Measurements from ENCODE around the gene SERHL2.
"Not testable (repeated sequence)": the region's sequence is repeated elsewhere in the genome, so short reads cannot be mapped to it uniquely, and the experiment has no call there.

DNA sequence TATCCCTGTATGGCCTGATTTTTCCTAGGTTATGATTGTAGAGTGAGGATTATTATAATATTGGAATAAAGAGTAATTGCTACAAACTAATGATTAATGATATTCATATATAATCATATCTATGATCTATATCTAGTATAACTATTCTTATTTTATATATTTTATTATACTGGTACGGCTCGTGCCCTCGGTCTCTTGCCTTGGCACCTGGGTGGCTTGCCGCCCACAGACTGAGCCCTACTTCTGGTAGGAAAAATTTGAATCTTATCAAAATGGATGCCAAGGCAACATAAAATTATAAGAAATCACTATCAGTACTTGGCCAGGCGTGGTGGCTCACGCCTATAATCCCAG, 1.5 kb upstream of the SERHL2 start:
- not testable (repeated sequence) for TF ChIP-seq POLR2A (IDR thresholded peaks at IDR 0.05)
- TF ChIP-seq, protein P1, sequence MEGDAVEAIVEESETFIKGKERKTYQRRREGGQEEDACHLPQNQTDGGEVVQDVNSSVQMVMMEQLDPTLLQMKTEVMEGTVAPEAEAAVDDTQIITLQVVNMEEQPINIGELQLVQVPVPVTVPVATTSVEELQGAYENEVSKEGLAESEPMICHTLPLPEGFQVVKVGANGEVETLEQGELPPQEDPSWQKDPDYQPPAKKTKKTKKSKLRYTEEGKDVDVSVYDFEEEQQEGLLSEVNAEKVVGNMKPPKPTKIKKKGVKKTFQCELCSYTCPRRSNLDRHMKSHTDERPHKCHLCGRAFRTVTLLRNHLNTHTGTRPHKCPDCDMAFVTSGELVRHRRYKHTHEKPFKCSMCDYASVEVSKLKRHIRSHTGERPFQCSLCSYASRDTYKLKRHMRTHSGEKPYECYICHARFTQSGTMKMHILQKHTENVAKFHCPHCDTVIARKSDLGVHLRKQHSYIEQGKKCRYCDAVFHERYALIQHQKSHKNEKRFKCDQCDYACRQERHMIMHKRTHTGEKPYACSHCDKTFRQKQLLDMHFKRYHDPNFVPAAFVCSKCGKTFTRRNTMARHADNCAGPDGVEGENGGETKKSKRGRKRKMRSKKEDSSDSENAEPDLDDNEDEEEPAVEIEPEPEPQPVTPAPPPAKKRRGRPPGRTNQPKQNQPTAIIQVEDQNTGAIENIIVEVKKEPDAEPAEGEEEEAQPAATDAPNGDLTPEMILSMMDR (IDR thresholded peaks at IDR 0.05) = not testable (repeated sequence)
